SK-N-SH (cell line): ENCODE data around the gene PUSL1. TPM values are rescaled to one million over a fixed set of nuclear protein-coding genes. Genes with fewer than 3 reads are reported as not detected.
"Not testable (repeated sequence)": the region's sequence is repeated elsewhere in the genome, so short reads cannot be mapped to it uniquely, and the experiment has no call there.

Experiments used
- CTCF ChIA-PET: fragments of 300-600, 350-600 bp; formaldehyde crosslinking; extraction: SDS; loops from one replicate; lab custom pipeline; 2021; lab: Yijun Ruan, JAX
- POLR2A ChIA-PET: fragments of 350-600 bp; sonication (Branson Sonifier 250); formaldehyde crosslinking; extraction: SDS; loops from one replicate; lab custom pipeline; 2020; ENCODE audit warnings: antibody characterized with exemption, inconsistent platforms; lab: Yijun Ruan, JAX
- DNase-seq: peaks from one replicate; pipeline ENCODE4 v3.0.0; 2012
- H2AFZ ChIP-seq: fragments of 200-600 bp; sonication (generic); 2 replicates; pipeline ENCODE4 v1.8.1; 2016; ENCODE audit warnings: antibody characterized with exemption, mild to moderate bottlenecking, low read depth
- H3F3A ChIP-seq: fragments of 200-600 bp; sonication (generic); replicated peaks from 2 replicates; pipeline ENCODE3; 2016; ENCODE audit warnings: antibody characterized with exemption, mild to moderate bottlenecking; ENCODE audit not compliant: insufficient read depth
- H3K27ac ChIP-seq, 2 experiments: fragments of 200-500 bp in 1 of 2; fragments of 200-600 bp in 1 of 2; sonication (Bioruptor generic) in 1 of 2; sonication (generic), shearing (Covaris generic) in 1 of 2; 2 replicates each; pipeline versions ENCODE4 v1.5.1 to v1.6.1; 2014 to 2016; ENCODE audit warnings: low read depth in 2 of 2, inconsistent platforms in 1 of 2, low read length in 1 of 2, mild to moderate bottlenecking in 1 of 2, mixed read lengths in 1 of 2
- H3K27me3 ChIP-seq: fragments of 200-600 bp; sonication (generic), shearing (Covaris generic); 2 replicates; pipeline ENCODE4 v1.6.1; 2016; ENCODE audit warnings: mixed run types; ENCODE audit not compliant: insufficient read depth
- H3K36me3 ChIP-seq, 2 experiments: fragments of 200-500 bp in 1 of 2; fragments of 200-600 bp in 1 of 2; sonication (Bioruptor generic) in 1 of 2; sonication (generic) in 1 of 2; replicated peaks in 1 of 2; 2 replicates each; pipeline versions ENCODE3 to v1.5.1; 2014 to 2016; ENCODE audit warnings: low read length in 1 of 2, mild to moderate bottlenecking in 1 of 2; ENCODE audit not compliant: insufficient read depth in 2 of 2, control insufficient read depth in 1 of 2
- H3K4me1 ChIP-seq, 2 experiments: fragments of 200-500 bp in 1 of 2; fragments of 200-600 bp in 1 of 2; sonication (Bioruptor generic) in 1 of 2; sonication (generic), shearing (Covaris generic) in 1 of 2; 2 replicates each; pipeline versions ENCODE4 v1.5.1 to v1.6.1; 2014 to 2016; ENCODE audit warnings: low read depth in 1 of 2, low read length in 1 of 2, mixed run types in 1 of 2; ENCODE audit not compliant: insufficient read depth in 2 of 2, control insufficient read depth in 1 of 2
- H3K4me2 ChIP-seq: fragments of 200-600 bp; sonication (generic), shearing (Covaris generic); 2 replicates; pipeline ENCODE4 v1.6.1; 2017; ENCODE audit warnings: mixed run types
- H3K4me3 ChIP-seq, 2 experiments: fragments of 200-500 bp in 1 of 2; fragments of 200-600 bp in 1 of 2; sonication (Bioruptor generic) in 1 of 2; sonication (generic), shearing (Covaris generic) in 1 of 2; 2 replicates each; pipeline versions ENCODE4 v1.5.1 to v1.8.1; 2014 to 2016; ENCODE audit warnings: low read depth in 2 of 2, inconsistent platforms in 1 of 2, low read length in 1 of 2, mild to moderate bottlenecking in 1 of 2, mixed read lengths in 1 of 2, moderate library complexity in 1 of 2
- H3K79me2 ChIP-seq: fragments of 200-600 bp; sonication (generic); 2 replicates; pipeline ENCODE4 v1.8.1; 2017; ENCODE audit warnings: mild to moderate bottlenecking; ENCODE audit not compliant: insufficient read depth
- H3K9ac ChIP-seq: fragments of 200-600 bp; sonication (generic); 2 replicates; pipeline ENCODE4 v1.6.1; 2017; ENCODE audit warnings: mixed run types
- H3K9me2 ChIP-seq: fragments of 200-600 bp; sonication (generic); 2 replicates; pipeline ENCODE4 v1.6.1; 2017; ENCODE audit warnings: mixed run types
- H3K9me3 ChIP-seq: fragments of 200-600 bp; sonication (generic); 2 replicates; pipeline ENCODE4 v1.6.1; 2017; ENCODE audit warnings: mixed run types, mild to moderate bottlenecking, moderate library complexity
- H4K20me1 ChIP-seq: fragments of 200-600 bp; sonication (generic); 2 replicates; pipeline ENCODE4 v1.6.1; 2017; ENCODE audit warnings: mild to moderate bottlenecking, mixed run types; ENCODE audit not compliant: insufficient read depth
- CTCF ChIP-seq: fragments of 200-600 bp; sonication (generic); IDR thresholded peaks from 2 replicates; pipeline ENCODE4 v1.6.1; 2017; ENCODE audit warnings: antibody characterized with exemption, mild to moderate bottlenecking, moderate library complexity
- EZH2phosphoT487 ChIP-seq: fragments of 200-600 bp; sonication (generic); IDR thresholded peaks from 2 replicates; pipeline ENCODE4 v1.6.1; 2017; ENCODE audit warnings: low read depth, mixed run types, mild to moderate bottlenecking, antibody characterized with exemption, moderate library complexity, borderline replicate concordance
- FOSL2 ChIP-seq: IDR thresholded peaks from 2 replicates; pipeline ENCODE4 v1.4.0; 2012; ENCODE audit warnings: low read depth, mild to moderate bottlenecking, moderate library complexity, borderline replicate concordance
- GABPA ChIP-seq: IDR thresholded peaks from 2 replicates; pipeline ENCODE4 v1.4.0; 2012; ENCODE audit warnings: low read depth, mild to moderate bottlenecking
- GATA2 ChIP-seq: sonication (generic); formaldehyde crosslinking; IDR thresholded peaks from 2 replicates; pipeline ENCODE4 v1.5.0; 2020; ENCODE audit warnings: mild to moderate bottlenecking, missing genetic modification reagents
- MXI1 ChIP-seq: IDR thresholded peaks from 2 replicates; pipeline ENCODE4 v1.6.1; 2012; ENCODE audit warnings: mild to moderate bottlenecking, low read depth, low read length, improper control_type of control experiment
- PBX3 ChIP-seq: IDR thresholded peaks from 2 replicates; pipeline ENCODE4; 2012
- RAD21 ChIP-seq: IDR thresholded peaks from 2 replicates; pipeline ENCODE4 v1.6.1; 2012; ENCODE audit warnings: mild to moderate bottlenecking, low read length
- RCOR1 ChIP-seq: fragments of 150-350 bp; IDR thresholded peaks from 2 replicates; pipeline ENCODE4 v1.6.1; 2017; ENCODE audit warnings: antibody characterized with exemption, low read length
- SIN3A ChIP-seq: IDR thresholded peaks from 2 replicates; pipeline ENCODE4 v1.6.1; 2012; ENCODE audit warnings: low read depth, mild to moderate bottlenecking, low read length, moderate library complexity, borderline replicate concordance
- TAF1 ChIP-seq: IDR thresholded peaks from 2 replicates; pipeline ENCODE4 v1.6.1; 2012; ENCODE audit warnings: low read depth, mild to moderate bottlenecking, low read length, moderate library complexity, borderline replicate concordance
- ZBTB33 ChIP-seq: IDR thresholded peaks from 2 replicates; pipeline ENCODE4 v1.4.0; 2012; ENCODE audit warnings: low read depth, borderline replicate concordance
- WGBS: methylation state at CpG from one replicate; pipeline ENCODE4 v1.1.6; 2017; ENCODE audit warnings: low lambda C conversion rate; 5-methylcytosine and 5-hydroxymethylcytosine counted together
- polyA plus RNA-seq, 3 experiments: library from polyadenylated mRNA; depleted of rRNA; stranded (reverse); fragments of >200 nt; gene quantifications; 2 replicates each; pipeline ENCODE4 v1.2.3, GENCODE V29; 2012

The PUSL1 gene
- polyA plus RNA-seq, 1 of the 3 experiments (the other 2 are of a cell fraction) = 19.0 TPM

- no peak overlapping the region for H3K4me2 ChIP-seq
- TF ChIP-seq TAF1 (no peak), SIN3A (no peak), GABPA (no peak), ZBTB33 (no peak), RCOR1 (no peak), CTCF (no peak)
- TF ChIP-seq, all 33 proteins: peak for 0
- H4K20me1 ChIP-seq = peaks cover 35% of the 10 kb centered on the region
- H3K27ac ChIP-seq = no peak overlapping the region
- H3K79me2 ChIP-seq = peaks cover 44% of the 10 kb centered on the region
- H3K27me3 ChIP-seq = no peaks in the 10 kb centered on the region
- ChIA-PET POLR2A (interaction anchor here (0.9 to 1.1 kb wide), 2 partner anchors 17 to 84 kb away, joined by 3 read pairs; no protein-coding TSS in a partner anchor), CTCF (interaction anchor here (0.8 to 3.7 kb wide), 3 partner anchors 23 to 57 kb away, joined by 3 to 13 read pairs (median 4); no protein-coding TSS in a partner anchor)
- no peaks in the 10 kb centered on the region for H3K9me2 ChIP-seq
- H3K4me3 ChIP-seq = no peak overlapping the region
- H3K36me3 ChIP-seq = peaks cover 12 to 67% of the 10 kb centered on the region in 2 experiments
- H3K9me3 ChIP-seq = no peaks in the 10 kb centered on the region
- 99% methylated on average over 17 of the region's 23 CpGs for WGBS
- DNase-seq = no peak
- H2AFZ ChIP-seq = no peak overlapping the region
- peaks cover 14% of the 10 kb centered on the region for H3F3A ChIP-seq
- H3K9ac ChIP-seq = no peak overlapping the region
- H3K4me1 ChIP-seq = peaks cover under 1 to 4% of the 10 kb centered on the region in 2 experiments; a peak in 2 of 4 replicates
Measured at GRCh38 chr1:1314678-1315335, 6.4 kb downstream of the PUSL1 start.

GRCh38 chr1:1315435-1315954 lies 7.1 kb downstream of the PUSL1 start:
- Histone ChIP-seq H3K27ac (no peak overlapping the region), H3F3A (peaks cover 14% of the 10 kb centered on the region), H4K20me1 (peaks cover 34% of the 10 kb centered on the region), H3K27me3 (no peaks in the 10 kb centered on the region), H3K79me2 (peaks cover 51% of the 10 kb centered on the region), H3K36me3 (peaks cover 12 to 64% of the 10 kb centered on the region in 2 experiments), H3K9me3 (no peaks in the 10 kb centered on the region), H3K9ac (no peak overlapping the region), H3K4me3 (no peak overlapping the region), H2AFZ (no peak overlapping the region), H3K4me2 (no peak overlapping the region), H3K9me2 (no peaks in the 10 kb centered on the region), H3K4me1 (peaks cover 0 to 4% of the 10 kb centered on the region in 2 experiments; a peak in 1 of 4 replicates)
- WGBS = 88% methylated on average over 25 of the region's 26 CpGs
- POLR2A ChIA-PET = interaction anchor here (1.1 kb wide), 1 partner anchor 84 kb away, joined by 3 read pairs; no protein-coding TSS in a partner anchor
- CTCF ChIA-PET = interaction anchor here (3.7 kb wide), 1 partner anchor 56 kb away, joined by 13 read pairs; no protein-coding TSS in a partner anchor
- TF ChIP-seq GATA2 (CRISPR knock-in tag) (no peak), RAD21 (no peak), MXI1 (no peak), FOSL2 (no peak), PBX3 (no peak), EZH2phosphoT487 (no peak)
- DNase-seq = no peak

- peaks cover 14% of the 10 kb centered on the region for H3F3A ChIP-seq
- WGBS = 90% methylated on average over 8 of the region's 8 CpGs
- peaks cover 58% of the 10 kb centered on the region for H3K79me2 ChIP-seq
- H3K9me2 ChIP-seq, DNase-seq, H3K4me3 ChIP-seq, H3K9me3 ChIP-seq, H3K4me1 ChIP-seq, H3K9ac ChIP-seq, CTCF ChIA-PET, H3K27me3 ChIP-seq, H2AFZ ChIP-seq, H3K27ac ChIP-seq, H3K4me2 ChIP-seq: not testable (repeated sequence)
- H4K20me1 ChIP-seq = peaks cover 41% of the 10 kb centered on the region
- peaks cover 12 to 62% of the 10 kb centered on the region in 2 experiments for H3K36me3 ChIP-seq
- POLR2A ChIA-PET = interaction anchor here (1.1 kb wide), 1 partner anchor 85 kb away, joined by 3 read pairs; no protein-coding TSS in a partner anchor
Measured at GRCh38 chr1:1316199-1316598, 7.8 kb downstream of the PUSL1 start.
